KMS-11 (cell line): ENCODE data around the gene TMC5.

ENCODE experiments used
- H2AFZ ChIP-seq: fragments of 200-600 bp; sonication (generic); 2 replicates; pipeline ENCODE4 v1.6.1; 2016; ENCODE audit warnings: antibody characterized with exemption, mixed run types, low read depth
- H3K27ac ChIP-seq: fragments of 200-600 bp; sonication (generic); 2 replicates; pipeline ENCODE4 v1.6.1; 2016; ENCODE audit warnings: mild to moderate bottlenecking, mixed run types
- H3K27me3 ChIP-seq: fragments of 200-600 bp; sonication (generic); 2 replicates; pipeline ENCODE4 v1.6.1; 2017; ENCODE audit warnings: mild to moderate bottlenecking, low read depth, mixed run types, moderate library complexity; ENCODE audit not compliant: insufficient read depth
- H3K36me3 ChIP-seq: fragments of 200-600 bp; sonication (generic); 2 replicates; pipeline ENCODE4 v1.6.1; 2017; ENCODE audit warnings: mild to moderate bottlenecking, mixed run types; ENCODE audit not compliant: insufficient read depth
- H3K4me1 ChIP-seq: fragments of 200-600 bp; sonication (generic); 2 replicates; pipeline ENCODE4 v1.6.1; 2016; ENCODE audit warnings: mild to moderate bottlenecking, low read depth, mixed run types; ENCODE audit not compliant: poor library complexity, severe bottlenecking
- H3K4me2 ChIP-seq: fragments of 200-600 bp; sonication (generic); 2 replicates; pipeline ENCODE4 v1.7.0; 2016; ENCODE audit warnings: mild to moderate bottlenecking, mixed run types
- H3K4me3 ChIP-seq: fragments of 200-600 bp; sonication (generic); IDR thresholded peaks from 2 replicates; pipeline ENCODE4 v1.6.1; 2017; ENCODE audit warnings: low read depth, low read length, mixed read lengths; ENCODE audit not compliant: insufficient read depth
- H3K79me2 ChIP-seq: fragments of 200-600 bp; sonication (generic); 2 replicates; pipeline ENCODE4 v1.6.1; 2016; ENCODE audit warnings: low read depth, mixed run types; ENCODE audit not compliant: insufficient read depth
- H3K9ac ChIP-seq: fragments of 200-600 bp; sonication (generic); 2 replicates; pipeline ENCODE4 v1.6.1; 2016; ENCODE audit warnings: mild to moderate bottlenecking, mixed run types
- H4K20me1 ChIP-seq: fragments of 200-600 bp; sonication (generic); 2 replicates; pipeline ENCODE4 v1.6.1; 2016; ENCODE audit warnings: mild to moderate bottlenecking, mixed run types; ENCODE audit not compliant: insufficient read depth
- CTCF ChIP-seq: fragments of 200-600 bp; sonication (generic); conservative IDR thresholded peaks from 2 replicates; pipeline ENCODE4 v1.6.1; 2017; ENCODE audit warnings: low read depth, mild to moderate bottlenecking, antibody characterized with exemption, low read length, moderate library complexity, mixed read lengths

Gene TMC5

GRCh38 chr16:19499006-19499405 is 81.3 kb downstream of the TMC5 start:
- no peaks in the 10 kb centered on the region for H4K20me1 ChIP-seq
- H3K27ac ChIP-seq: no peak overlapping the region
- H2AFZ ChIP-seq: no peak overlapping the region
- no peak overlapping the region for H3K9ac ChIP-seq
- TF ChIP-seq CTCF: no peak
- H3K27me3 ChIP-seq: no peaks in the 10 kb centered on the region
- no peaks in the 10 kb centered on the region for H3K79me2 ChIP-seq
- H3K4me2 ChIP-seq: no peak overlapping the region
- no peaks in the 10 kb centered on the region for H3K36me3 ChIP-seq
- no peaks in the 10 kb centered on the region for H3K4me1 ChIP-seq
- H3K4me3 ChIP-seq: no peak overlapping the region

GRCh38 chr16:19499481-19499880 is 81.8 kb downstream of the TMC5 start:
- no peak overlapping the region for H2AFZ ChIP-seq
- no peaks in the 10 kb centered on the region for H3K4me1 ChIP-seq
- no peaks in the 10 kb centered on the region for H3K27me3 ChIP-seq
- H3K36me3 ChIP-seq: no peaks in the 10 kb centered on the region
- no peak overlapping the region for H3K4me3 ChIP-seq
- no peaks in the 10 kb centered on the region for H4K20me1 ChIP-seq
- TF ChIP-seq CTCF: no peak
- no peaks in the 10 kb centered on the region for H3K79me2 ChIP-seq
- no peak overlapping the region for H3K27ac ChIP-seq
- no peak overlapping the region for H3K4me2 ChIP-seq
- H3K9ac ChIP-seq: no peak overlapping the region

- Histone ChIP-seq H3K27me3 (no peaks in the 10 kb centered on the region), H3K36me3 (no peaks in the 10 kb centered on the region), H3K4me1 (no peaks in the 10 kb centered on the region), H3K4me3 (no peak overlapping the region), H3K27ac (no peak overlapping the region), H3K9ac (no peak overlapping the region), H3K79me2 (no peaks in the 10 kb centered on the region), H2AFZ (no peak overlapping the region), H3K4me2 (no peak overlapping the region), H4K20me1 (no peaks in the 10 kb centered on the region)
- peak; percentile 88 for TF ChIP-seq CTCF
These were observed 84.9 kb downstream of the TMC5 start for GRCh38 chr16:19502395-19503131.

GRCh38 chr16:19503461-19504075 is 85.9 kb downstream of the TMC5 start:
- Histone ChIP-seq H3K36me3 (no peaks in the 10 kb centered on the region), H3K9ac (no peak overlapping the region), H3K27ac (no peak overlapping the region), H3K4me2 (no peak overlapping the region), H4K20me1 (no peaks in the 10 kb centered on the region), H3K27me3 (no peaks in the 10 kb centered on the region), H2AFZ (no peak overlapping the region), H3K79me2 (no peaks in the 10 kb centered on the region), H3K4me3 (no peak overlapping the region), H3K4me1 (no peaks in the 10 kb centered on the region)
- TF ChIP-seq CTCF: no peak
